ENCODE results near the gene FBXW4. TPM values are rescaled to one million over a fixed set of nuclear protein-coding genes. Genes with fewer than 3 reads are reported as not detected.

Gene FBXW4, protein sequence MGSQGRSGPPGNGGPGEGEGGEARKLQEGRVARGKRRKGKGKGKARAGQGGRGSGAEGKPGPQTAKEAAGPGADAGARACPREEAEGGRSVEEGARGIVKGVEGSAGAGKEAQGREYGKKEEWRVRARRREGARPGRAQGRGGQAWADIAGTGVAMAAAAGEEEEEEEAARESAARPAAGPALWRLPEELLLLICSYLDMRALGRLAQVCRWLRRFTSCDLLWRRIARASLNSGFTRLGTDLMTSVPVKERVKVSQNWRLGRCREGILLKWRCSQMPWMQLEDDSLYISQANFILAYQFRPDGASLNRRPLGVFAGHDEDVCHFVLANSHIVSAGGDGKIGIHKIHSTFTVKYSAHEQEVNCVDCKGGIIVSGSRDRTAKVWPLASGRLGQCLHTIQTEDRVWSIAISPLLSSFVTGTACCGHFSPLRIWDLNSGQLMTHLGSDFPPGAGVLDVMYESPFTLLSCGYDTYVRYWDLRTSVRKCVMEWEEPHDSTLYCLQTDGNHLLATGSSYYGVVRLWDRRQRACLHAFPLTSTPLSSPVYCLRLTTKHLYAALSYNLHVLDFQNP
- 108 TPM for total RNA-seq

GRCh38 chr10:101694674-101695403 lies at the start of gene FBXW4:
Gene FBXW4 (minus strand): TSS chr10:101695170. CDS start chr10:101695105, 65 bp downstream.
- Histone ChIP-seq H3K9ac (ENCODE audit: low read depth in 1 of 3, low read length in 3 of 3) (peak within 1 kb of the TSS; percentile 83 to 98 (median 90)), H3K27me3 (ENCODE audit: control insufficient read depth in 3 of 3, insufficient read depth in 3 of 3, low read length in 3 of 3) (no peaks in the 10 kb centered on the region), H3K27ac (ENCODE audit: low read depth, low read length) (peak within 1 kb of the TSS; percentile 92), H3K9me3 (ENCODE audit: control insufficient read depth in 3 of 3, low read length in 3 of 3) (no peaks in the 10 kb centered on the region), H3K4me3 (ENCODE audit: low read length in 3 of 3) (peak within 1 kb of the TSS; percentile 79 to 96 (median 95)), H3K4me1 (ENCODE audit: control insufficient read depth in 3 of 3, insufficient read depth in 3 of 3, low read length in 3 of 3) (peaks cover 15 to 29% (median 15%) of the 10 kb centered on the region in 3 donors), H3K36me3 (ENCODE audit: control insufficient read depth in 3 of 3, insufficient read depth in 3 of 3, low read length in 3 of 3) (no peaks in the 10 kb centered on the region)

- Histone ChIP-seq H3K9me3 (ENCODE audit: control insufficient read depth in 3 of 3, low read length in 3 of 3) (no peaks in the 10 kb centered on the region), H3K4me3 (ENCODE audit: low read length in 3 of 3) (no peak overlapping the region), H3K9ac (ENCODE audit: low read depth in 1 of 3, low read length in 3 of 3) (no peak overlapping the region), H3K36me3 (ENCODE audit: control insufficient read depth in 3 of 3, insufficient read depth in 3 of 3, low read length in 3 of 3) (no peaks in the 10 kb centered on the region), H3K4me1 (ENCODE audit: control insufficient read depth in 3 of 3, insufficient read depth in 3 of 3, low read length in 3 of 3) (no peaks in the 10 kb centered on the region), H3K27ac (ENCODE audit: low read depth, low read length) (no peak overlapping the region), H3K27me3 (ENCODE audit: control insufficient read depth in 3 of 3, insufficient read depth in 3 of 3, low read length in 3 of 3) (peaks cover 0 to 8% (median 5%) of the 10 kb centered on the region in 3 donors)
These were observed 49.3 kb upstream of the FBXW4 start for GRCh38 chr10:101744267-101744666.

- H3K4me1 ChIP-seq (ENCODE audit: control insufficient read depth in 3 of 3, insufficient read depth in 3 of 3, low read length in 3 of 3), result no peaks in the 10 kb centered on the region
- no peak overlapping the region for H3K9ac ChIP-seq (ENCODE audit: low read depth in 1 of 3, low read length in 3 of 3)
- no peaks in the 10 kb centered on the region for H3K36me3 ChIP-seq (ENCODE audit: control insufficient read depth in 3 of 3, insufficient read depth in 3 of 3, low read length in 3 of 3)
- H3K4me3 ChIP-seq (ENCODE audit: low read length in 3 of 3), result no peak overlapping the region
- peaks cover 0 to 12% (median 6%) of the 10 kb centered on the region in 3 donors for H3K27me3 ChIP-seq (ENCODE audit: control insufficient read depth in 3 of 3, insufficient read depth in 3 of 3, low read length in 3 of 3)
- H3K9me3 ChIP-seq (ENCODE audit: control insufficient read depth in 3 of 3, low read length in 3 of 3), result no peaks in the 10 kb centered on the region
- H3K27ac ChIP-seq (ENCODE audit: low read depth, low read length), result no peak overlapping the region
These were observed 47.0 kb upstream of the FBXW4 start for GRCh38 chr10:101741938-101742337.

- H3K9me3 ChIP-seq (ENCODE audit: control insufficient read depth in 3 of 3, low read length in 3 of 3), result no peaks in the 10 kb centered on the region
- H3K4me3 ChIP-seq (ENCODE audit: low read length in 3 of 3), result no peak overlapping the region
- no peak overlapping the region for H3K27ac ChIP-seq (ENCODE audit: low read depth, low read length)
- peaks cover 0 to 16% (median 11%) of the 10 kb centered on the region in 3 donors for H3K27me3 ChIP-seq (ENCODE audit: control insufficient read depth in 3 of 3, insufficient read depth in 3 of 3, low read length in 3 of 3)
- no peak overlapping the region for H3K9ac ChIP-seq (ENCODE audit: low read depth in 1 of 3, low read length in 3 of 3)
- no peaks in the 10 kb centered on the region for H3K36me3 ChIP-seq (ENCODE audit: control insufficient read depth in 3 of 3, insufficient read depth in 3 of 3, low read length in 3 of 3)
- H3K4me1 ChIP-seq (ENCODE audit: control insufficient read depth in 3 of 3, insufficient read depth in 3 of 3, low read length in 3 of 3), result no peaks in the 10 kb centered on the region
These were observed 41.7 kb upstream of the FBXW4 start for GRCh38 chr10:101736666-101737065.

DNA sequence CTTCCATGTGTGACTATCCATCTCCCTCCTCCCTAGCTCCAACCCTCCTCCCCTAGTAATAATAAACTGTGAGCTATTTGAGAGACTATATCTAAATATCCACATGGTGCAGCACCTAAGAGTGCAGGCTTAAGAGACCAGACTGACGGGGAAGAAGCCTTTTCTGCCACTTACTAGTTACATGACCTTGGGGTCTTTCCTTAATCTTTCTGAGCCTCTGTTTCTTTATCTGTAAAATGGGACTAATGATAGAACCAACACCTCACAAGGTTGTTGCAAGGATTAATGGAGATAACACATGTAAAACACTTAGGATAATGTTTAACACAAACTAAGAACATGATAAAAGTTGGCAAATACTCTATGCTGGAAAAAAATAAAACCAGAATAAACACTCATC lies 37.1 kb upstream of the FBXW4 start:
- Histone ChIP-seq H3K27ac (ENCODE audit: low read depth, low read length) (no peak overlapping the region), H3K4me3 (ENCODE audit: low read length in 3 of 3) (no peak overlapping the region), H3K4me1 (ENCODE audit: control insufficient read depth in 3 of 3, insufficient read depth in 3 of 3, low read length in 3 of 3) (no peaks in the 10 kb centered on the region), H3K27me3 (ENCODE audit: control insufficient read depth in 3 of 3, insufficient read depth in 3 of 3, low read length in 3 of 3) (peaks cover 0 to 5% (median 4%) of the 10 kb centered on the region in 3 donors), H3K9ac (ENCODE audit: low read depth in 1 of 3, low read length in 3 of 3) (no peak overlapping the region), H3K9me3 (ENCODE audit: control insufficient read depth in 3 of 3, low read length in 3 of 3) (no peaks in the 10 kb centered on the region), H3K36me3 (ENCODE audit: control insufficient read depth in 3 of 3, insufficient read depth in 3 of 3, low read length in 3 of 3) (no peaks in the 10 kb centered on the region)

GRCh38 chr10:101726115-101726387 lies 31.1 kb upstream of the FBXW4 start:
- no peaks in the 10 kb centered on the region for H3K9me3 ChIP-seq (ENCODE audit: control insufficient read depth in 3 of 3, low read length in 3 of 3)

DNA sequence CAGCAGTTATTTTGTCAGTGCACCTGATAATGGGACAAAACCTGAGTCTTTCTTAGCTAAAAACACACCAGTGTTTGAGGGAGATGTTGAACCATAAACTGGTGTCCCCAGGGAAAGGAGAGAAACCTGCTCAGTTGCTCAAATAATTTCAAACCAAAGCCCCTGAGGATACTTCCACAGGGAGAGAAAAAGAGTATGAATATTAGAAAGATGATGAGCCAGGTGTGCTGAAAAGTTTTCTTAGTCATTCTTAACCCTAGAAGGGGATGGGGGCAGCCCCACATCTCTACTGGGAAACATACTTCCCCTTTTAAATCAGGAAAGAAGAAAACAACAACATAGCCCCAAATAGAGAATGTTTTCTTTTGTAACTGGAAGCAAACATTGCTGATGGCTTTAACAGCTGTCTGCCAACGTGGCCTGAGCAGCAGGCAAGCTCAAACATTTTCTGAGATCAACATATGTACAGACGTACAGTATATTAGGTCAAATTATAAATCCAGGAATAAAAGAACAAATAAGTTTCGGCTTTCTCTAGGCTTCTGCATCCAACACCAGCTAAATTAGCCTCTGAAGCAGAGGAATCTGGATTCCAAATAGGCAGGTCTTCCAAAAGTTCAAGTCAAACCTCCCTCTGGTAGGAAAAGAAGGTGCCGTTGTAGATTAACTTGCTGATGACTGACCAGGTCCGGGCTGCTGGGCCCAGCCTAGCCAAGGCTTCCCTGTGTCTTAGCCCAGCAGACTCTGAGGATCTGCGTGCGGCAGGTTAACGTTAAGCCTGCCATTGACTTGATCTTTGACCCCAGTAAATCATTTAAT lies 30.5 kb upstream of the FBXW4 start:
- Histone ChIP-seq H3K9me3 (ENCODE audit: control insufficient read depth in 3 of 3, low read length in 3 of 3) (no peaks in the 10 kb centered on the region), H3K27ac (ENCODE audit: low read depth, low read length) (no peak overlapping the region), H3K9ac (ENCODE audit: low read depth in 1 of 3, low read length in 3 of 3) (no peak overlapping the region), H3K4me3 (ENCODE audit: low read length in 3 of 3) (no peak overlapping the region), H3K36me3 (ENCODE audit: control insufficient read depth in 3 of 3, insufficient read depth in 3 of 3, low read length in 3 of 3) (no peaks in the 10 kb centered on the region), H3K27me3 (ENCODE audit: control insufficient read depth in 3 of 3, insufficient read depth in 3 of 3, low read length in 3 of 3) (peaks cover 0 to 4% (median 0%) of the 10 kb centered on the region in 3 donors), H3K4me1 (ENCODE audit: control insufficient read depth in 3 of 3, insufficient read depth in 3 of 3, low read length in 3 of 3) (no peaks in the 10 kb centered on the region)

More at GRCh38 chr10:101726115-101726387, 31.1 kb upstream of the FBXW4 start:
- Histone ChIP-seq H3K9ac (ENCODE audit: low read depth in 1 of 3, low read length in 3 of 3) (no peak overlapping the region), H3K36me3 (ENCODE audit: control insufficient read depth in 3 of 3, insufficient read depth in 3 of 3, low read length in 3 of 3) (no peaks in the 10 kb centered on the region), H3K27ac (ENCODE audit: low read depth, low read length) (no peak overlapping the region), H3K27me3 (ENCODE audit: control insufficient read depth in 3 of 3, insufficient read depth in 3 of 3, low read length in 3 of 3) (peaks cover 0 to 4% (median 0%) of the 10 kb centered on the region in 3 donors), H3K4me1 (ENCODE audit: control insufficient read depth in 3 of 3, insufficient read depth in 3 of 3, low read length in 3 of 3) (no peaks in the 10 kb centered on the region), H3K4me3 (ENCODE audit: low read length in 3 of 3) (no peak overlapping the region)

DNA sequence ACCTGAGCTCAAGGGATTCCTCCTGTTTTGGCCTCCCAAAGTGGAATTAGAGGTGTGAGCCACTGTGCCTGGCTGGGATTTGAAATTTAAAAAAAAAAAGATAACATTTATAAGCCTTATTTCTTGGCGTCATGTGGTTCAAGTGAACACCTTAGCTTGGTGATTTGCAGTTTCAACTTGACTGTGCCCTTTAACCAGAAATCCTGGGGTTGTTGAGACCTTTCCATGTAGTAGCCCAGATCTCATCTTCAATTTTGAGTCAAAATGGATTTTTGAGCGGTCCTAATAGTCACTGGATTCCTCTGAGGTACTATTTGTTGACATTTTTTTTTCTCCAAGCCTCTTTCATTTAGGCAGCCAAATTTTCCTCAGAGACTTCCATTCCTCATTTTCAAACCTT lies 29.5 kb upstream of the FBXW4 start:
- peaks cover 0 to 6% (median 0%) of the 10 kb centered on the region in 3 donors for H3K27me3 ChIP-seq (ENCODE audit: control insufficient read depth in 3 of 3, insufficient read depth in 3 of 3, low read length in 3 of 3)
- H3K4me3 ChIP-seq (ENCODE audit: low read length in 3 of 3), result no peak overlapping the region
- H3K9me3 ChIP-seq (ENCODE audit: control insufficient read depth in 3 of 3, low read length in 3 of 3), result no peaks in the 10 kb centered on the region
- no peak overlapping the region for H3K27ac ChIP-seq (ENCODE audit: low read depth, low read length)
- H3K4me1 ChIP-seq (ENCODE audit: control insufficient read depth in 3 of 3, insufficient read depth in 3 of 3, low read length in 3 of 3), result no peaks in the 10 kb centered on the region
- H3K9ac ChIP-seq (ENCODE audit: low read depth in 1 of 3, low read length in 3 of 3), result no peak overlapping the region
- H3K36me3 ChIP-seq (ENCODE audit: control insufficient read depth in 3 of 3, insufficient read depth in 3 of 3, low read length in 3 of 3), result no peaks in the 10 kb centered on the region

GRCh38 chr10:101723176-101723575 lies 28.2 kb upstream of the FBXW4 start:
- H3K4me1 ChIP-seq (ENCODE audit: control insufficient read depth in 3 of 3, insufficient read depth in 3 of 3, low read length in 3 of 3), result no peaks in the 10 kb centered on the region
- H3K9ac ChIP-seq (ENCODE audit: low read depth in 1 of 3, low read length in 3 of 3), result no peak overlapping the region
- H3K27me3 ChIP-seq (ENCODE audit: control insufficient read depth in 3 of 3, insufficient read depth in 3 of 3, low read length in 3 of 3), result peaks cover 0 to 8% (median 0%) of the 10 kb centered on the region in 3 donors
- H3K36me3 ChIP-seq (ENCODE audit: control insufficient read depth in 3 of 3, insufficient read depth in 3 of 3, low read length in 3 of 3), result no peaks in the 10 kb centered on the region
- H3K27ac ChIP-seq (ENCODE audit: low read depth, low read length), result no peak overlapping the region
- no peak overlapping the region for H3K4me3 ChIP-seq (ENCODE audit: low read length in 3 of 3)
- H3K9me3 ChIP-seq (ENCODE audit: control insufficient read depth in 3 of 3, low read length in 3 of 3), result no peaks in the 10 kb centered on the region

Measured in skeletal muscle tissue (tissue), 4 donors.